Non-pigmented ciliary epithelial cell (primary cell): ENCODE results near the gene PJVK.
A peak's percentile ranks its signal among the peaks of the same experiment; 100 is the strongest.
"Not testable (repeated sequence)": the region's sequence is repeated elsewhere in the genome, so short reads cannot be mapped to it uniquely, and the experiment has no call there.

Experiments
- DNase-seq: peaks from one replicate; pipeline ENCODE4 v3.0.0-alpha.2; 2010; ENCODE audit warnings: low read depth

PJVK gene

DNA sequence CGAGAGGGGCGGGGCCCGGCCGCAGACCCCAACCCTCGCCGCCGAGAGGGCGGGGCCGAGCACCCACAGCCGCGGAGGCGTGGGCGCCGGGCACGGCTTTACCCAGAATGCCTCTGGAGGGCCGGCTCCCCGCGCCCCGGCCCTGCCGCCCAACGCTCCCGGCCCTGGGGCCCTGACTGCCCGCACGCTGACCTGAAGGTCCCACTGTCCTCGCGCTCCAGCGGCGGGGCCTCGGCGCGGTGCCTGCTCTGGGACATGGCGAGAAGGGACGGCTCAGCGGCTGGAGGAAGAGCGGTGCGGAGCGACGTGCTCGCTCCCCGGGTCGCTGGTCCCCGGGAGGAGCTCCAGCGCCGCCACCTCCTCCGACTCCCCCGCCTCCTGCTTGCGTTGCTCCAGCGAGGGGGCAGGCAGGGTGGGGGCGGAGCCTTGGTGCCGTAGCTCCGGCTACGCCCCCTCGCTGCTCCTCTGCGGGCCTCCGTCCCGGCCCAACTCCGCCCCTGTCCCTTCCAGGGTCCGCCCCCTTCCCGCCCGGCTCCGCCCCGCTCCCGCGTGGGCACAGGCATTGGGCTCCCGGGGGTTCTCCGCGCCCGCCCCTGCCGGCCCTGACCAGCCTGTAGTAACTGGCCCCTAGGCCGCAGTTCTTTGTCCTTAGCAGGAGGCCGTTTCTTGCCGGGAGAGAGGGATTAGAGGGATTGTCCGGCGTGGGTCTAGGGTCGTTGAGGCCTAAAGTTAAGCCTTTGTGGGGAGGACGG, at the start of gene PJVK, which contains the start of gene PRKRA:
PJVK (plus strand) TSS at position 605 of the 752 bp plus-strand sequence. CDS start 2,032 bp downstream, outside the sequence.
PRKRA (minus strand) TSS at position 402 of the 752 bp plus-strand sequence; CDS start at position 257, 145 bp downstream.
- peak; percentile 87 for DNase-seq

DNA sequence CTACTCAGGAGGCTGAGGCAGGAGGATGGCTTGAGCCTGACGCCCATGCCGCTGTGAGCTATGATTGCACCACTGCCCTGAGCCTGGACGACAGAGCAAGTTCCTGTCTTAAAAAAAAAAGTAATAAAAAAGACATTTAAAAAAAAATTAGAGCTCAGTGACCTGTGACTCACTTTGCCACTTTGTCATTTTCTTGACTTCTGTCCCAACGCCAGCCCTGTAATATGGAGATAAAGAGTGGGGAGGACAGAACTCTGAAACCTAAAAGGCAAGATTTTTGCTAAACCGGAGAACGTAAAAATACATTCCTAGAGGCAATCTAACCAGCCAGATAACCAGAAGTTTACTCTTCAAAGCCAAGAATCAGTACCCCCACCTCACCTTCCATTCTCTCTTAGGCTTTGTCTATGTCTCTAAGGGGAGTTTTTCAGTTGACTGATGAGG, 49.2 kb upstream of the PJVK start:
- no peak for DNase-seq

- no peak for DNase-seq
Observed at GRCh38 chr2:178403671-178404306, 47.4 kb upstream of the PJVK start.

- DNase-seq: no peak
Observed at GRCh38 chr2:178404368-178404767, 46.8 kb upstream of the PJVK start.

- DNase-seq: no peak
Observed at GRCh38 chr2:178409261-178409660, 41.9 kb upstream of the PJVK start.

DNA sequence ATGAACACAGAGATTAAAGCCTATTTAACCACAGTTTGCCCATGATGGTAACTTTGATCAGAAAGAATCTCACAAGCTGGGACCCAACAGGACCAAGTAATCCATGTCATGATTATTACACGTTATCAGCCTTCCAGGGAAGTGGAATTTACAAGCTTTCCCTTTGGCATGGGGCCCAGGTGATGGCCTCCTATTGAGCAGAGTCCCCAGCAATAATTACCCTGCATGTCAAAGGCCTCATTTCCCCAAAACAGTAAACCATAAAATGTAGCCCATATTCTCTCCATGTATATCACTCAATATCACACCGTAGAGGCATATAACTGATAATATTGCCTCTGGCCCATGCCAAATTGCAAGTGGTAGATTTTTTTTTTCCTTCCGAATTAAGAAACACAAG, 39.1 kb upstream of the PJVK start:
- DNase-seq: no peak

DNA sequence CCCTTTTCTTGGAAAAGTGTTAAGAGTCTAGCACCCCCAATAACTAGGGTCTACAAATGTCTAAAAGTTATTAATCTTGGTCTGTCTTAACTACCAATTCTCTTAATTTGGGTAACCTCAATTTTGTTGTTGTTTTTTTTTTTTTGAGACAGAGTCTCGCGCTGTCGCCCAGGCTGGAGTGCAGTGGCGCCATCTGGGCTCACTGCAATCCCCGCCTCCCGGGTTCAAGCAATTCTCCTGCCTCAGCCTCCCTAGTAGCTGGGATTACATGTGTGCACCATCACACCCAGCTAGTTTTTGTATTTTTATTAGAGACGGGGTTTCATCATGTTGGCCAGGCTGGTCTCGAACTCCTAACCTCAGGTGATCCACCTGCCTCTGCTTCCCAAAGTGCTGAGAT, 38.7 kb upstream of the PJVK start:
- DNase-seq: not testable (repeated sequence)

DNA sequence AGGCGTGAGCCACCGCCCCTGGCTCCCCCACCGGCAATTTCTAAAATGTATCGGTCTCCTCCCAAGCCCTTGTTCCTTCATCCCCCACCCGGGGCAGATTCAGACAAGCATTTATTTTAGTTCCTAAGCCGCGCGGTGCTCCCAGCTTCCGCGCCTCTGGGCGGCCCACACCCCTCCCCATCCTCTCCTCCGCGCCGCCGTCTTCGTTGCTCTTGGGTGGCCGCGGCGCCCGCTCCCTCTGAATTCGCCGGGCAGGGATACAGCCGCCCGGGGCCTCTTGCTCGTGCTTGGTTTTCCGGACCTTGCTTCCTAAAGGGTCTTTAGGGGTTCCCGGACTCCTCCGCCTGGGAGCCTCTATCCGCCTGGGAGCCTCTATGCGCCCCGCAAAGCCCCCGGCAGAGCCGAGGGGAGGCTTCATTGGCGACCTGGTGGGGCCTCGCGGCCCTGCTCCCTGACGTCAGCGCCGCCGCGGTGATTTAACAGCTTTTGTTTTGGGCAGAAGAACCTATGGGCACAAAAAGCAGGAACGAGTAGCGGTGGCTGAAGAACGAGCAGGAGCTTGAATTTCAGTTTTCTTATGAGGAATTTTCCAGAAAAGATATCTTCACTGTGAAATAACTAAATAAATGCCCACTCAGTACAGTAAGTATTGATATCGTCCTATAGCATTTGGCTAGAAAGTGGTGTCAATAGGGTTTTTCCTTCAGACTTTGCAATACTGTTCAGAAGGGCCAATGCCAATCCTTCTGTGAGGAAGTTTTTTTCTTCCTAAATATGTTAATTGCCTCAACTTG, 37.5 kb upstream of the PJVK start:
- DNase-seq: no peak

DNA sequence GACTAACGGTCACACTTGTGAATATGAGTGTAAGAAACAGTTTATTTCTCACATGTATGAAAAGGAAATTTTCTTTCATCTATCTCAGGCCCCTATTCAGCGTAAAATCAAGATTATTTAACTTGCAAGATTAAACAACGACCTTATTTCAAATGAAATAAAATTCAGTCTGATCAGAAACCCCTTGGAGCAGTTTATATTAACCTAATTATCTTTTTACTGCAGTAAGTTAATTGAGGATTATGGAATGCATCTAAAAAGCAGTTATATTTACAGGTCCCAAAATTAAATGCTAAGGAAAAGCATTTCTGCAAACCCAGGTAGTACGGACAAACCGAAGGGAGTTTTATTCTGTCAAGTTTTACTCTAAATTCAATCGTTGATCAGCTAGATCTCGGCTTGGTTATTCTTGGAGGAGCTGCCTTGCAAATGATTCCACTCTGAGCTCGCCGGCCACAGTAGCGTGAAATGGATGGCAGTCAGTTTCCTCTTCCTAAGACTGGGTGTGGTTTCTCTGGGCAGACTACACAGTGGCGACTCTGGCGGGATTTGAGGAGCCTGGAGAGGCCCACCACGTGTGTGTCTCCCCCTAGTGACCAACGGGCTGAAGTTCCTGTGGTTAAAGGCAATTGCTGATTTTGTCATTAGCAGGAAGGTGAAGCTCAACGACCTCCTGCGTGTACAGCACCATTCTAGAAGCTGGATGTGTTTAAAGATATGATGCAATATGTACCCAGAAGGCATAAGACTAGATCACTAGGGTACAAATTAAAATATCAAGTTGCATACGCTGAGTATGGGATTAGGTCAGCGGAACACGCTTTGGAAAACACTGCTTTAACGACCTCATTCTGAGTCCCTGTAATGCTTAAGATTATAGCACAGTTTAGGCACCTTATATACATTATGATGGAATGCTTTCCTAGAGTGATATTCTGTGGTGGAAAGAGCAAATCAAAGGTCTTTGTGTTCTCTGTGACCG, 36.6 kb upstream of the PJVK start:
- peak; percentile 85 for DNase-seq

GRCh38 chr2:178415979-178416378, 35.2 kb upstream of the PJVK start:
- no peak for DNase-seq

GRCh38 chr2:178417916-178418315, 33.3 kb upstream of the PJVK start:
- DNase-seq: no peak

GRCh38 chr2:178418426-178418825, 32.8 kb upstream of the PJVK start:
- no peak for DNase-seq

- DNase-seq: no peak
Observed at GRCh38 chr2:178419123-178419522, 32.1 kb upstream of the PJVK start.

DNA sequence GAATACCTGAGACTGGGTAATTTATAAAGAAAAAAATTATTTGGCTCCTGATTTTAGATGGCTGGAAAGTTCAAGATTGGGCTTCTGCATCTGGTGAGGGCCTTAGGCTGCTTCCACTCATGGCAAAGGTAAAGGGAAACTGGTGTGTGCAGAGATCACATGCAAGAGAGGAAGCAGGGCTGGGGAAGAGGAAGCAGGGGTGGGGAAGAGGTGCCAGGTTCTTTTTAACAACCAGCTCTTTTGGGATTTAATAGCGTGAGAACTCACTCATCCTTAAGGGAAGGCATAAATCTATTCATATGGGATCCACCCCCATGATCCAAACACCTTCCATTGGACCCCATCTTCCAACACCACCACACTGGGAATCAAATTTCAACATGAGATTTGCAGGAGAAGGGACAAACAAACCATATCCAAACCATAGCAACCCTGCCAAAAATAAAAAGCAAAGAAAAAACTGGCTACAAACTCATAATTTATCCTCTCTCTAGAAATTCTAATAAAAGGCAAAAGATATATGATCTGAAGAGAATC, 30.6 kb upstream of the PJVK start:
- no peak for DNase-seq

DNA sequence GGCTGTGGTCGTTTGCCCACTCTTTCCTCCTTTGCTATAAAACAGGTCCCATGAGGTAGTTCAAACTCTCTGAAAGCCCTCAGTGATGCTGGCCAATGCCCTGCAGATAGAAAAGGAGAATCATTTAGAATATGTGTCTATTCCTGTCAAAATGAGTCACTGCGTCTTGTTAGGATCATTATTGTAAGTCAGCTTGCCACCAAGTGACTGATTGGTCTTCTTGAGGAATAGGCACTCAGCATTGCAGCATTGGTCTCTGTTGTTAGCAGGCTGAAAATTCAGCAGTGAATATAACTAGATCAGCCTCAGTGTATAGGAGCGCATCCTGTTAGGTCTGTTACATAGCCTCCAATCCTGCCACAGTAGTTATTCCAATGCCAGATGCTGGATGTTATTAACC, 29.1 kb upstream of the PJVK start:
- DNase-seq: no peak

GRCh38 chr2:178423746-178424145, 27.4 kb upstream of the PJVK start:
- DNase-seq: not testable (repeated sequence)

DNA sequence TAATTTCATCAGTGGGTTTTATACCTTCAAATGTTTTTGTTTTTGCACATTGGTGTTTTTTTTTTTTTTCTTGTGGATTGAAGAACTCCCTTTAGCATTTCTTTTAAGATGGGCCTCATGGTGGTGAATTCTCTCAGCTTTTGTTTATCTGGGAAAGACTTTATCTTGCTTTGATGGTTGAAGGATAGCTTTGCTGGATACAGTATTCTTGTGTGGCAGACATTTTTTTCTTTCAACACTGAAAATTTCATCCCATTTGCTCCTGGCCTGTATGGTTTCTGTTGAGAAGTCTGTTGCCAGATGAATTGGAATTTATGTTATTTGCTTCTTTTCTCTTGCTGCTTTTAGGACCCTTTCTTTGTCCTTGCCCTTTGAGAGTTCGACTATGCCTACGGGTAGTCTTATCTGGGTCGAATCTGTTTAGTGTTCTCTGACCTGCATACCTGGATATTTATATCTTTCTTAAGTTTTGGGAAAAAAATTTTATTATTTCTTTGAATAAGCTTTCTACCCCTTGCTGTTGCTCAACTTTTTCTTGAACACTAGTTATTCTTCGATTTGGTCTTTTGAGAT, 25.8 kb upstream of the PJVK start:
- DNase-seq: no peak

DNA sequence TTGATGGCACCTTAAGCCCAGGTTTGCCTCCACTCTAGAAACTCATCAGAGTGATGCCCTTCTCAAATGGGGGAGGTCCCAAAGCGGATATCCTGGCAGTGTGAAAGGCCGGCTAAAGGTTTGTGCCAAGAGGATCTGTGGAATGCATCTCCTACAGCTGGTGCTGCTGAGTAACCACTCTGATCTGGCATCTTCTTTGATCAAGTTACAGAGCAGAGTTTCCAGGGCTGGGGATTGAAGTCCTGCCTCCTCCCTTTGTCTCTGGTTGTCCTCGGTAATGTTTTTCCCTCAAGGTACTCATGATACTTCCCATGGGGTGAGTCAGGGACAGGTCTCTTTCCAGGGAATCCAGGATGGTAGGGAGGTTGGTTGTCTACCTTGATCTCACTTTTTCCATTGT, 24.8 kb upstream of the PJVK start:
- no peak for DNase-seq

- DNase-seq: no peak
Observed at GRCh38 chr2:178427458-178427857, 23.7 kb upstream of the PJVK start.

GRCh38 chr2:178428396-178428806, 22.8 kb upstream of the PJVK start:
- DNase-seq: no peak

DNA sequence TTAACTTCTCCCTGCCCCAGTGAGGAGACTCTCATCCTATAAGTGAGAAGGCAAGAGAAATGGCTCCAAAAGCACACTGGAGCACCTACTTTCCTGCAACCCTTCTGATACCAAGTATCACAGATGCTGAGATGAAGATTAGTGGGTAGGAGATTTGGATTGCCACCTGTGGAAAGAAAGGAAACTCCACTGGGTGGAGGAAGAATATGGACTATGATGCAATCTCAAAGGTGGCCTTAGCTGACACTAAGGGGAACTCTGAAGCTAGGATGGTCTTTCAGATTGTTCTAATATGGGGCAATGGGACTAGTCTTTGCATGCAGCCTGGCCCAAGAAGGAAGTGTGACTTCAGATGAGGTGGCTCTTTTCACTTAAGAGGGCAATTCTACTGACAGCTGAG, 21.8 kb upstream of the PJVK start:
- no peak for DNase-seq
